IMR-90 (cell line): ENCODE measurements around the gene NDUFAF4.

Source experiments
- BHLHE40 ChIP-seq: fragments of 150-350 bp; IDR thresholded peaks from 2 replicates; pipeline ENCODE4 v1.6.1; 2016; ENCODE audit warnings: mild to moderate bottlenecking, low read depth, low read length
- CEBPB ChIP-seq: IDR thresholded peaks from 2 replicates; pipeline ENCODE4 v1.6.1; 2012; ENCODE audit warnings: low read depth, low read length, improper control_type of control experiment
- FOS ChIP-seq: fragments of 150-350 bp; IDR thresholded peaks from 2 replicates; pipeline ENCODE4 v1.6.1; 2016; ENCODE audit warnings: low read depth, low read length
- MAFK ChIP-seq: IDR thresholded peaks from 2 replicates; pipeline ENCODE4 v1.6.1; 2012; ENCODE audit warnings: low read depth, low read length, improper control_type of control experiment
- MAZ ChIP-seq: IDR thresholded peaks from 2 replicates; pipeline ENCODE4 v1.6.1; 2012; ENCODE audit warnings: low read depth, mild to moderate bottlenecking, low read length, improper control_type of control experiment, moderate library complexity, borderline replicate concordance
- POLR2A ChIP-seq: IDR thresholded peaks from 2 replicates; pipeline ENCODE4 v1.6.1; 2012; ENCODE audit warnings: mild to moderate bottlenecking, low read depth, low read length
- RAD21 ChIP-seq: IDR thresholded peaks from 2 replicates; pipeline ENCODE4 v1.6.1; 2012; ENCODE audit warnings: low read length, improper control_type of control experiment
- TF ChIP-seq, protein P1 (sequence below): conservative IDR thresholded peaks from 2 replicates; pipeline ENCODE4 v1.5.1; 2012; ENCODE audit warnings: mild to moderate bottlenecking, low read depth, low read length, improper control_type of control experiment
- TF ChIP-seq, protein P2 (sequence below): fragments of 150-350 bp; IDR thresholded peaks from 2 replicates; pipeline ENCODE4 v1.6.1; 2016; ENCODE audit warnings: low read depth, mild to moderate bottlenecking, low read length, moderate library complexity, borderline replicate concordance

DNA sequence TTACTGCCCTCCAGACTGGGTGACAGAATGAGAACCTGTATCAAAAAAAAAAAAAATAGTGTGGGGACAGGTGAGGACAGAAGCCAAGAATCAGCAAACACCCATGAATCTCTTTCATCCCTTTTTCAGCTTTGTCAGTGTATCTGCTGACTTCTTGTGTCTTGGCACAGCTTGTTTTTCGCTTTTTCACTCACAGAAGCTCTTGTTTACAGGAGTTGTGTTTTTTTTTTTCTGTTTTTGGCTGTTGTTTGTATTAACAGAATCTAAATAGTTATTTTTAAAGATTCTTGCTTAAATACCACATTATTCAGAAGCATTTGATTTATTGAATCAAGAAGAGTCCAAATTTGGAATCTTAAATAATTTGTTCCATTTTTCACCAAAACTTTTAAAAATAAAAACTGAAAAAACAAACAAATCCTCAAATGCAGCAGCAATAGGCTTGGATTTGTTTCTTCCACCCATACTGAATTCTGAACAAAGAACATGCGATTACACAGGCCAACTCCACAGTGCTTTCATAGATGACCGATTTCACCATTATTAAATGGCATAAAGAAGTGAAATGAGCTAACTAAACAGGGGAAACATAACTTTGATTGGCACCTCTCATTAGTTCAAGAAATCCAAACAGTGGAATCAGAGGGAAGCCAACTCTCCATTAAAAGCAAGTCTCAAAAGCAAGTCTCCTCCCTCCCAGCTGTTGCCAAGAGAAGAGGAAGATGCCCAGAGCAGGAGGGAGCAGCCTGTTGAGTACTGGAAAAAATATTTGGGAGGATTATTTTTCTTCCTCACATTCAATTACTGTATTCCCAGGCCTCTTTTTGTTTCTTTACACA, 33.3 kb downstream of the NDUFAF4 start:
- TF ChIP-seq MAZ (no peak), POLR2A (no peak), FOS (no peak), RAD21 (no peak), MAFK (no peak), BHLHE40 (no peak), CEBPB (no peak)
- TF ChIP-seq, protein P1, sequence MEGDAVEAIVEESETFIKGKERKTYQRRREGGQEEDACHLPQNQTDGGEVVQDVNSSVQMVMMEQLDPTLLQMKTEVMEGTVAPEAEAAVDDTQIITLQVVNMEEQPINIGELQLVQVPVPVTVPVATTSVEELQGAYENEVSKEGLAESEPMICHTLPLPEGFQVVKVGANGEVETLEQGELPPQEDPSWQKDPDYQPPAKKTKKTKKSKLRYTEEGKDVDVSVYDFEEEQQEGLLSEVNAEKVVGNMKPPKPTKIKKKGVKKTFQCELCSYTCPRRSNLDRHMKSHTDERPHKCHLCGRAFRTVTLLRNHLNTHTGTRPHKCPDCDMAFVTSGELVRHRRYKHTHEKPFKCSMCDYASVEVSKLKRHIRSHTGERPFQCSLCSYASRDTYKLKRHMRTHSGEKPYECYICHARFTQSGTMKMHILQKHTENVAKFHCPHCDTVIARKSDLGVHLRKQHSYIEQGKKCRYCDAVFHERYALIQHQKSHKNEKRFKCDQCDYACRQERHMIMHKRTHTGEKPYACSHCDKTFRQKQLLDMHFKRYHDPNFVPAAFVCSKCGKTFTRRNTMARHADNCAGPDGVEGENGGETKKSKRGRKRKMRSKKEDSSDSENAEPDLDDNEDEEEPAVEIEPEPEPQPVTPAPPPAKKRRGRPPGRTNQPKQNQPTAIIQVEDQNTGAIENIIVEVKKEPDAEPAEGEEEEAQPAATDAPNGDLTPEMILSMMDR = no peak
- TF ChIP-seq, protein P2, sequence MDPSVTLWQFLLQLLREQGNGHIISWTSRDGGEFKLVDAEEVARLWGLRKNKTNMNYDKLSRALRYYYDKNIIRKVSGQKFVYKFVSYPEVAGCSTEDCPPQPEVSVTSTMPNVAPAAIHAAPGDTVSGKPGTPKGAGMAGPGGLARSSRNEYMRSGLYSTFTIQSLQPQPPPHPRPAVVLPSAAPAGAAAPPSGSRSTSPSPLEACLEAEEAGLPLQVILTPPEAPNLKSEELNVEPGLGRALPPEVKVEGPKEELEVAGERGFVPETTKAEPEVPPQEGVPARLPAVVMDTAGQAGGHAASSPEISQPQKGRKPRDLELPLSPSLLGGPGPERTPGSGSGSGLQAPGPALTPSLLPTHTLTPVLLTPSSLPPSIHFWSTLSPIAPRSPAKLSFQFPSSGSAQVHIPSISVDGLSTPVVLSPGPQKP = no peak
